Renal cortical epithelial cell (primary cell): ENCODE measurements around the gene XBP1. TPM values are rescaled to one million over a fixed set of nuclear protein-coding genes. Genes with fewer than 3 reads are reported as not detected.
"Not testable (repeated sequence)": the region's sequence is repeated elsewhere in the genome, so short reads cannot be mapped to it uniquely, and the experiment has no call there.

ENCODE experiments used
- DNase-seq: peaks from one replicate; pipeline ENCODE4 v3.0.0-alpha.2; 2011; ENCODE audit warnings: low read depth
- total RNA-seq: library from RNA; depleted of rRNA; stranded (reverse); fragments of >200 nt; gene quantifications from 2 replicates; pipeline ENCODE4 v1.2.3, GENCODE V29; 2014

Gene XBP1
- total RNA-seq, 1 donor from 2014 or later: 156 TPM

DNA sequence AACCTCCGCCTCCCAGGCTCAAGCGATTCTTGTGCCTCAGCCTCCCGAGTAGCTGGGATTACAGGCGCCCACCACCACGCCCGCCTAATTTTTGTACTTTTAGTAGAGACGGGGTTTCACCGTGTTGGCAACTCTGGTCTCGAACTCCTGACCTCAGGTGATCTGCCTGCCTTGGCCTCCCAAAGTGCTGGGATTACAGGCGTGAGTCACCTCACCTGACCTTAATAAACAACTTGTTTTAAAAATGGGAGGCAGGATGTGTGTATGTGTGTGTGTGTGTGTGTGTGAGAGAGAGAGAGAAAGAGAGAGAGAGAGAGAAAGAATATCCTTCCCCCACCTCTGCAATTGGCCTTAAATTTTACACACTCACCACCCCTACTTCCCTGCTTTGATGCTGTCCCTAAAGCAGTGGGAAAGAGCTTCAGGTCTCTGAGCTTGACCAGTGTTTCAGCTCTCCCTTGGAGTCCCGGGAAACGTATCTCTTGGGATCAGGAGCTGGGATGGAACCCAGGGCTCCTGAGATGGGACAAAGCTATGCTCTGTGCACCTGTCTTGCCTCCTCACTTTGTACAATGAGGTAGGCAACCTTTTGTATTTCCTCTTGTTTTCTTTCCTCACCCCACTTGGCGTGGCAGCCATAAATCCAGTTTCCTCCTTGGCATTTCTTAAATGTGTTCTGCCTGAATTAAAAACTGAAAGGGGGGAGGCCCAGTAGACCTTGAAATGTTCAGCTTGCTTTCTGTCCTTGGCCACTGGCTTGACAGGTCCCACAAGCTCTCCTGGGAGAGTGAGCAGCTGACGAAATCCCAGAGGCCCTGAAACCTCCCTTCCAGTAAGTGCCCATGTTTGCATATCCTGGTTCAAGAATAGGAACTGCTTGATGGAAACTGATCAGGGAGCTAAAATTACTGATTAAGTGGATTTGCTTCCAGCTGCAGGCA, 17.8 kb upstream of the XBP1 start:
- DNase-seq: peak; percentile 79

DNA sequence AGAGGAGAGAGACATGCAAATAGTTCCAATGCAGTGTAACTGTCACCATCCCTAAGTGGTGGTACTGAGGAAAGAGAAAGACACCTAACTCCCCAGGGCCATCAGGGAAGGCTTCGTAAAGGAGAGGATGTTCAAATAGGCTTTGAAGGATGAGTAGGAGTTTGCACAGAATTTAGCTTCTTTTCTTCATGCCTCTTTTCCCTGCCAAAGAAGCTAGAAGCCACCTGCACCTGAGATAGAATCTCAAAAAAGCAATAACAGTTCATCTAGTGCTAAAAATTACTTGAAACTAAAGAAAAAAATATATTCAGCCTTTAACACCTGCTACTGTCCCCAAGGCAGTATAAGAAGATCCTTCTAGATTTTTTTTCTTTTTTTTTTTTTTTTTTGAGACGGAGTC, 16.7 kb upstream of the XBP1 start:
- DNase-seq: no peak

DNA sequence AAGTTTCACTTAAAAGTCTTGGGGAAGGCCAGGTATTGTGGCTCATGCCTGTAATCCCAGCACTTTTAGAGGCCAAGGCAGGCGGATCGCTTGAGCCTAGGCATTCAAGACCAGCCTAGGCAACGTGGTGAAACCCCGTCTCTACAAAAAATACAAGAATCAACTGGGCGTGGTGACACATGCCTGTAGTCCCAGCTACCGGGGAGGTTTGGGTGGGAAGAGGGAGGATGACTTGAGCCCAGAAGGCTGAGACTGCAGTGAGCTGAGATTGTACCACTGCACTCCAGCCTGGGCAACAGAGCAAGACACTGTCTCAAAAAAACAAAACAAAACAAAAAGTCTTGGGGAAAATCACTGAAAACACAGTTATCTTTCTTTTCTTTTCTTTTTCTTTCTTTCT, 15.4 kb upstream of the XBP1 start:
- no peak for DNase-seq

DNA sequence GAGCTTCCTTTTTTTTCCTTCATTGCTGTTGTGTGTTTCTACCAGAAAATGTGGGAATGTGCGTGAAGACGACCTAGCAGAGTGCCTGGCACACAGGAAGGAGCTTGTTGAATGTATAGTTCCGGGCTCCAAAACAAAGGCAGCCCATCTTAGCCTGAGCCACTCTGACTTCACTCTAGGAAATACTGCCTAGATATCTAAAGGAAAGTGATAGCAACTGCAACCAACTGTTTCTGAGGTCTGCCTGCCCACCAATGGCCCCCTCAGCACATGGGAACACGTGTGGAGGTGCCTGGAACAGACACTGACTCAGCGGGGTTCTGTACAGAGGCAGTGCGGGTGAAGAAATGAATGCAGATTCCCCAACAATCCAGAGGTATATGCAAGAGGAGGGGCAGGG, 14.7 kb upstream of the XBP1 start:
- no peak for DNase-seq

DNA sequence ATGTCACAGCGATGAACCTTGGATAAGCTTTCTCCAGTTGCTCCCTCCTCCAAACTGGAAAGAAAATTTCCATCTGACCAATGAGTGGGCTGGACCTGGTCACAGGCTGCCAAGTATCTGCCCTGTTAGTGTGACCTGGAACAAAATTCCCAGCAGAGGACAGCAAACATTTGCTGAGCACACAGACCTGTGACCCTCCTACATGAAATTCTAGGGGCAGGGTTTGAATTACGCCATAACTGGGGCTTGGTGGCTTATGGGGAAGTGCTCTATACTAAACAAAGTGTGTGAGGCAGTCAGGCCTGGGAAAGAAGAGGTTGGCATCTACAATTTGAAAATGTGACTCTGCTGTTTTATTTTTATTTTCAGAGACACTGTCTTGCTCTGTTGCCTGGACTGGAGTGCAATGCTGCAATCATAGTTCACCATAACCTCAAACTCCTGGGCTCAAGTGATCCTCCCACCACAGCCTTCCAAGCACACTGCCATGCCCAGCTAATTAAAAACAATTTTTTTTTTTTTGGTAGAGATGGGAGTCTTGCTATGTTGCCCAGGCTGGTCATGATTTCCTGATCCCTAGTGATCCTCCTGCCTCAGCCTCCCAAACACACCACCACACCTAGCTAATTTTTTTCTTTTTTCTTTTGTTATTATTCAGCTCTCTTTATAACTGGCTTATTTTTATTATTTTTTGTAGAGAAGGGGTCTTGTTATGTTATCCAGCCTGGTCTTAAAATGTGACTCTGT, 13.6 kb upstream of the XBP1 start:
- DNase-seq: peak; percentile 86

DNA sequence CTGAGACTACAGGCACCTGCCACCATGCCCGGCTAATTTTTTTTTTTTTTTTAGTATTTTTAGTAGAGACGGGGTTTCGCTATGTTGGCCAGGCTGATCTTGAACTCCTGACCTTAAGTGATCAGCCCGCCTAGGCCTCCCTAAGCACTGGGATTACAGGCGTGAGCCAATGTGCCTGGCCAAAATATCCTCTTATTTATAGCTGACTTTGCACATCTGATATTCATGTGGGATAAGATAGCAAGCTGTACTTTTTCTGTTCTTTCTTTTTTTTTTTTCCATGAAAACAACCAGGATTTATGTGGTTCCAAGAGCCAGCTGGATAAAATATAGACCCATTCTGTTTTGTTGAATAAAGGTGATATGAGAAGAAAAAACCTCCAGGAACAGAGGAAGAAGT, 12.1 kb upstream of the XBP1 start:
- no peak for DNase-seq

DNA sequence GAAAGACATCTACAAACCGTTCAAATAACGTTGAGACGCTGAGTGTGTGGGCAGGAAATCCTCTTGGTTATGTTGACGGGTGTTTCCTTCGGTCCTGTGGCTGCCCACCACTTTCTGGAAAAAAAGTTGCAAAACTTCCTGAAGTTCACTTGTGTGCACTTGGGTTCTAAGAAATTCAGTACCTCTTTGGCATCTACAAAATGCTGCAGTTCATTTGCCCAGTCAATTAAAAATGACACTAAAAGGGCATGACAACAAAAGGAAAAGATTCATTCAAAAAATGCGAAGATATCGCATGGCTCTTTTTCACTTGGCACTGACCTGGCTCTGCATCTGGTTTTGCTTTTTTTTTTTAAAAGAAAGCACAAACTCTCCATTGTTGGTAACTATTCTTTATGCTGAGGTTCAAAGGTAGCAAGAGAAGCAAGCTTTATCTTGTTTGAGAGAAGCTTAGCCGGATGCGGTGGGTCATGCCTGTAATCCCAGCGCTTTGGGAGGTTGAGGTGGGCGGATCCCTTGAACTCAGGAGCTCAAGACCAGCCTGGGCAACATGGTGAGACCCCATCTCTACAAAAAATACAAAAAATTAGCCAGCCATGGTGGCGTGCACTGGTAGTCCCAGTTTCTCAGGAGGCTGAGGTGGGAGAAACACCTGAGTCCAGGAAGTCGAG, 10.6 kb upstream of the XBP1 start:
- DNase-seq: no peak

DNA sequence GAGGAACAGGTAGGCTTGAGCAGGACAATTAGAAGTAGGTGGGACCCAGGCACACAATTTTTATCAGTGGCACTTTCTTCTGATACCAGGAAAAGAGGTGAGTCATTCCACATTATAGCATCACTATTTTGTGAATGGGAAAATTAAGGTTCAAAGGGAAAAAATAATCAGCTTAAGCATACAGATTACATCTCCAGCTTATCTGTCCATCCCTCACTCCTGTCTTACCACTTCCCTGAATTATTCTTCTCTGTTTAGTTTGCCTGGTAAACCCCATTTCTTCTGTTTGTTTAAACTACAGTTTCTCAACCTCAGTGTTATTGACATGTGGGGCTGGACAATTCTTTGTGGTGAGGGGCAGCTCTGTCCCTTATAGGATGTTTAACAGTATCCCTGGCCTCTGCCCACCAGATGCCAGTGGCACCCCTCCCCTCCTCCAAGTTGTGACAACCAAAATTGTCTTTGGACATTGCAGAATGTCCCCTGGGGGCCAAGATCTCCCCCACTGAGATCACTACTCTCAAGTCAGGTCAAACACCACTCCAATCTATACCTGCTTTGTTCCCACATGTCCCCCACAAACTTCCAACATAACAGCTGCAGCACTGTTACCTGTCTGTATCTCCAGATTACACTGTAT, 8.5 kb upstream of the XBP1 start:
- DNase-seq: no peak

DNA sequence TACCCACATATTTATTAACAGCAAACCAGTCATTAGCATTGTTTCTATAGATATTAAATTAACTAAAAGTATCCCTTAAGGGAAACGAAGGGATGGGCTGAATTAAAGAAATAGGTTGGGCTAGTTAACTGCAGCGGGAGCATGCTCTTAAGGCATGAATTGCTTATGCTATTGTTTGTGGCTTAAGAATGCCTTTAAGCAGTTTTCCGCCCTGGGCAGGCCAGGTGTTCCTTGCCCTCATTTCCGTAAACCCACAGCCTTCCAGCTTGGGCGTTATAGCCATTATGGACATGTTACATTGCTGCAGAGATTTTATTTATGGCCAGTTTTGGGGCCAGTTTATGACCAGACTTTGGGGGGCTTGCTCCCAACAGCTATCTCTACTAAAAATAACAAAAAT, 5.1 kb upstream of the XBP1 start:
- not testable (repeated sequence) for DNase-seq

DNA sequence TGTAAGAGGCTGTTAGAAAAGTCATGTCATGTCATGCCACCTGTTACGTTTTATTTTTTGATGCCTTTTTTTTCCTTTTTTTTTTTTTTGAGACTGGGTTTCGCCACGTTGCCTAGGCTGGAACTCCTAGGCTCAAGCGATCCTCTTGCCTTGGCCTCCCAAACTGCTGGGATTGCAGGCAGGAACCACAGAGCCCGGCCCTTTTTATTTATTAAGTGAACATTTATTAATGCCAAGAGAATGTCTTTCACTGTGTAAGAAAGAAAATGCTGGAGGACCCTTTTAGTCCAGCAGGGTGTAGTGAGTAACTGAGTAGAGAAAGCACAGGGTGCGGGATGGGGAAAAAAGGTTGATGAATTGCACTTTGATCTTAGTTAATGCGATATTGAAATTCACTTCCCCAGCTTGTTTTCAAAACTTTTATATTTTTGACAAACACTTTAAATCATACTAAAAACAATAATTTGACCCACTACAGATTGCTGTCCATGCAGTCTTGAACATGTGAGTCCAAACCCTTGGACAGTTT, 2.3 kb upstream of the XBP1 start:
- DNase-seq: no peak

DNA sequence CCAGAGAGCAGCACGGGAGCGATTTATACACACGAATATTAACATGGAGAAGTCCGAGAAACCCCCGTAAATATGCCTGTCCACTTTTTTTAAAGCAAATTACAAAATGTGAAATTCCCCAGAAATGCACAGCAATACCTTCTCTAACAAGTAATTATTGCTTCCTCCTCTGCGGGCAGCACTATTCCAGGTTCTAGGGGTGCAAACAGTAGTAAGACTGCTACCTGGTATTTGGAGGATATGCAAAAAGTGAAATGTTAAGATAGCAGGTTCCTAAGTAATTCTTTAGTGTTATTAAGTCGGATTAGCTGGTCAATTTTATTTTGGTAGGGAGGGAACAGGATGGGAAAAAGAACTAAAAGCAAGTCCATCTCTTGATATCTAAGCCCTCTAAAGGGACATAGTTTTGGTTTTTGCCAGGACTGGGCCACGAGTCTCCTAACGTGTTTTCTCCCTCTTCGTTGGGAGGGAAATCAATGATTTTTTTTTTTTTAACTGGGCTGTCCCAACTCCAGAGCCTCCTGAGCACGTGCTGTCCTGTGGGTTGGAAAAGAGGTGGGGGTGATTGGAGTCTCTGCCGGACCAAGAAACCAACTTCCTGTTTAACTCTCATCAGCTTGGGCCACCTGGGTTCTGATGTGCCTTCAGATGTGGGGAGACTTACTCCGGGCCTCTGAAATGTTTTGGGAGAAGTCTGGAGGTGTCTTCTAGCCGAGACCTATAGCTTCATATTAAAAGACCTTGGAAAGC, 1.7 kb upstream of the XBP1 start:
- DNase-seq: peak; percentile 45

DNA sequence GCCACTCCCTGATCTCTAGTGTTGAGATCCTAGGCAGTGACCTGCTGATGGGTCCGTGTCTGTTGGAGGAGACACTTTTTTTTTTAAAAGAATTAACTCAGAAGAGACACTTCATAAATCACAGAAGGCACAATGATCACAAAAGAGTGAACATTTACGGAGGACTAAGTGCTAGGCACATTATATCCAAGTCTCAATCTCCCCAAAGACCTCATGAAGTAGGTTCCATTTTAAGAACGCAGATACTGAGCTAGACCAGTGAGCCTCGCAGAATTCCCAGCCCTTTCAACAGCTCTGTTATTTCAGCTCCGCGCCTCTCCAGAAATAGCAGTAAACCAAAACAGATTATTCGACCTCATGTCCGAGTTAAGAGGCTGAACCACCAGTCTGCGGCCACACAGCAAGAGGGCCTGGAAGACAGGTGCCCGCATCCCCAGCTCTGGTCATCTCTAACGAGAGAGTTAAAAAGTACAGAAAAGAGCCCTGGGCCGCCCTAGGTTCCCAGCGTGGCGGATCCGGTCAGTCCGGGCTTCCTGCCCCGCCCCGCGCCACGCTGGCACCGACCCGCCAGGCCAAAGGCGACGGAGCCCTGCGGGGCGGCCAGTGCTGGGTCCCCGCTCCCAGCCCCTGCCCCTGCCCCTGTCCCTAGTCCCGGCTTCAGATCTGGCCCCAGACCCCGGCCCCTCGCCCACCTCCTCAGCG, 612 bp downstream of the XBP1 start:
- peak; percentile 39 for DNase-seq

DNA sequence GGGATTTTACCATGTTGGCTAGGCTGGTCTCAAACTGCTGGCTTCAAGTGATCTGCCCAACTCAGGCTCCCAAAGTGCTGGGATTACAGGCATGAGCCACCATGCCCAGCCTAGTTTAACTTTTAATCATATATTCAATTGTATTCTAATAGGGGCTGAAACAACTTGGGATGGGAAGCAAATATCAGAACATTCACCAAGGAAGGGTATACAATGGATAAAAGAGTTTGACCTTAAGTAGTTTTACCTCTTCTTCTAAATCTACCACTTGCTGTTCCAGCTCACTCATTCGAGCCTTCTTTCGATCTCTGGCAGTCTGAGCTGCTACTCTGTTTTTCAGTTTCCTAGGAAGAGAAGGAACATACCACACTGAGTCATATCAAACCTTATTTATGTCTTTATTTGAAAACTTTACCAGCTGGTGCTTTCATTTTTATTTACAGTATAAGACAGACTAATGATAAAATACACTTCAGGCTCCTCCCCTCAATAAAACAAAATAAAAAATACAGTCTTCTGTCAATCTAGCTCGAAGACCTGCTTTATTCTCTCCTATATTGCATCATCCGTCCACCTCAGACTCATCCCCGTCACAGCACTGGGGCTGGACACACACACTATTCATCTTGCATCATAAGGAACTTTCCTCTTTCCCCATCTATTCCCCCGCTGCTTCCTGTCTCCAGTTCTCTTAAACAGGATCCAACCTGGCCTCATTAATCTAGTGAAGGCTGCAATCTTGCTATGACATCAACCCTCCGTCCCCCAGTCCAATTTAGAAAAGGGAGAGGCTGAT, 1.4 kb downstream of the XBP1 start:
- DNase-seq: peak; percentile 92

DNA sequence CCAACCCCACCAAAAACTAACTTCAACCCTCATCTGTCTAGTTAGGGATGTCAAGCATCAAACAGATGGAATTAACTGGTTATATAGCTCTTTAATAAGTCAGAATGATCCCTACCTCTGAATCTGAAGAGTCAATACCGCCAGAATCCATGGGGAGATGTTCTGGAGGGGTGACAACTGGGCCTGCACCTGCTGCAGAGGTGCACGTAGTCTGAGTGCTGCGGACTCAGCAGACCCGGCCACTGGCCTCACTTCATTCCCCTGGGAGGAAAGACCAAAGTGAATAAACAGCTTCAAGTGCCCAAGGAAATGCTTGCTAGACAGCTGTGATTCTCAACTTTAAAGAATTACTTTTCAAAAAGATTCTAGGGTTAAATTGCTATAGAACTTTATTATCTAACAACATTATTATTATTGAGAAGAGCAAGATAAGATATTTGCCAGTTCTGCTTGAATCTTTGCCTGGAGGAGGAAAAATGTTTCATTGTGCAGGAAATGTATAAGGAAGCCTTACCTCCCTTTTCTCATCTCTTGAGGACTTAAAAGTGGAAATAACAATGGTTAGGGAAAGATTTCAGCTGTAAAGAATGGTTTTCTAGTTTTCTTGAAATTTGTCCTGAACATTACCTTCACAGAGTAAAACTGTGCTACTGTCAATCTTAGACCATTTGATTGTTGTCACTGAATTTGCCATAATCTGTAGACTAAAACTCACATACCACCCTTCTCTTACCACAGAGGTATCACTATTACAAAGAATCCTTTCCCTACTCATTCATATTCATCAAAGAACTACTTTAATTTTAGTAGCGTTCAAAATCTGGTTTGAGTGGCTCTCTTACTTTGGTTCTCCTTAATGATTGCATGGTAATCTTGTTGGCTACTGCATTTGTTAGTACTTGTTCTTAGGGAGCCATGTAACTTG, 4.2 kb downstream of the XBP1 start:
- DNase-seq: no peak

DNA sequence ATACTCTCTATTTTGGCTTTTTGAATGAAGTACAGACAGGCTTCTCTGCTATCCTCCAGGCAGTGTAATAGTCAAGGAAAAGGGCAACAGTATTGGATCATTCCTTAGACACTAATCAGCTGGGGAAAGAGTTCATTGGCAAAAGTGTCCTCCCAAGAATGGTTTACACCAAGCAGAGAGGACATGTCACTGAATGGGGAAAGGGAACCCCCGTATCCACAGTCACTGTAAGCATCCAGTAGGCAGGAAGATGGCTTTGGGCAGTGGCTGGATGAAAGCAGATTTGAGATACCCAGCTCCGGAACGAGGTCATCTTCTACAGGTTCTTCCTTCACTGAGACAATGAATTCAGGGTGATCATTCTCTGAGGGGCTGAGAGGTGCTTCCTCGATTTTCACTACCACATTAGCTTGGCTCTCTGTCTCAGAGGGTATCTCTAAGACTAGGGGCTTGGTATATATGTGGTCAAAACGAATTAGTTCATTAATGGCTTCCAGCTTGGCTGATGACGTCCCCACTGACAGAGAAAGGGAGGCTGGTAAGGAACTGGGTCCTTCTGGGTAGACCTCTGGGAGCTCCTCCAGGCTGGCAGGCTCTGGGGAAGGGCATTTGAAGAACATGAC, 5.2 kb downstream of the XBP1 start:
- DNase-seq: no peak

DNA sequence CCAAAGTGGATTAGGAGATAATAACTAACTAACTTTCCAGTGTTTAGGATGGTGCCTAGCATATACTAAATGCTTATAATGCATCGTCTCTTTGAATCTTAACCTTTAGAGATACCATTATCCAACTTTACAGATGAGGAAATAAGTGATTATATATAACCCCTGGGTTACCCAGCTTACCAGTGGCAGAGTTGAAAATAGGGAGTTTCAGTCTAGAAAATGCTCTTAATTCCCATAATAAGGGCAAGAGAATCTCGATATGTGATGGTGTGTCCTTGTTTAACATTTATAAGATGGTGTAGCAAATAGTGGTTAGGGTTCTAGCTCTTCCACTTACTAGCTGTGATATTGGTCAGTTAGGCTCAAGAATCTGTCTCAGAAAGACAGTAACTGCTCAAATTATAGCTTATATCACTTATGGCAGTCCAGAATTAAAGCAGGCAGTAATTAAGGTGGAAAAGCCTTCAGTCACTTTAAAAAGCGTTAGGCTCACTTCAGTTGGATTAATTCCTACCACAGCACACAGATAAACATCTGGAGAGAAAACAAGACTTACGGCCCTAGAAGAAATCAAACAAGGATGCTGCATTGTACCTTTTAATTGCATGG, 6.3 kb downstream of the XBP1 start:
- DNase-seq: no peak
